Trophoblast cell (in vitro differentiated cells and primary cell): ENCODE results near the gene E2F6.

ENCODE experiments used
- DNase-seq, 2 donors: peaks; one replicate each; pipeline ENCODE4 v3.0.0-alpha.2; 2016
- H2AFZ ChIP-seq: 2 replicates; pipeline ENCODE4 v1.6.1; 2013; ENCODE audit warnings: low read length, moderate library complexity, mild to moderate bottlenecking; ENCODE audit not compliant: insufficient read depth, poor library complexity
- H2AK5ac ChIP-seq: 2 replicates; pipeline ENCODE4 v1.6.1; 2013; ENCODE audit warnings: mild to moderate bottlenecking, low read length
- H2BK120ac ChIP-seq: 2 replicates; pipeline ENCODE4 v1.6.1; 2013; ENCODE audit warnings: low read length, mild to moderate bottlenecking, moderate library complexity; ENCODE audit not compliant: insufficient read depth, poor library complexity
- H2BK12ac ChIP-seq: 2 replicates; pipeline ENCODE4 v1.6.1; 2013; ENCODE audit warnings: mild to moderate bottlenecking, low read length, moderate library complexity
- H2BK5ac ChIP-seq: 2 replicates; pipeline ENCODE4 v1.6.1; 2013; ENCODE audit warnings: low read length, low read depth, moderate library complexity, mild to moderate bottlenecking; ENCODE audit not compliant: poor library complexity
- H3K14ac ChIP-seq: 2 replicates; pipeline ENCODE4 v1.6.1; 2013; ENCODE audit warnings: mild to moderate bottlenecking, low read length
- H3K18ac ChIP-seq: 2 replicates; pipeline ENCODE4 v1.6.1; 2013; ENCODE audit warnings: mild to moderate bottlenecking, low read length
- H3K23ac ChIP-seq: 2 replicates; pipeline ENCODE4 v1.6.1; 2013; ENCODE audit warnings: low read length
- H3K27ac ChIP-seq: 2 replicates; pipeline ENCODE4 v1.5.1; 2013; ENCODE audit warnings: low read depth, mild to moderate bottlenecking, inconsistent platforms, low read length, moderate library complexity
- H3K27me3 ChIP-seq: 2 replicates; pipeline ENCODE4 v1.6.1; 2013; ENCODE audit warnings: inconsistent platforms, mild to moderate bottlenecking, low read length, moderate library complexity; ENCODE audit not compliant: insufficient read depth
- H3K36me3 ChIP-seq, 2 experiments: 1 replicate in 1 of 2; 2 replicates in 1 of 2; pipeline ENCODE4 v1.6.1; 2013; ENCODE audit warnings: low read length in 2 of 2, mild to moderate bottlenecking in 2 of 2, moderate library complexity in 1 of 2; ENCODE audit not compliant: insufficient read depth in 2 of 2, control insufficient read depth in 1 of 2
- H3K4ac ChIP-seq: 2 replicates; pipeline ENCODE4 v1.6.1; 2013; ENCODE audit warnings: low read depth, mild to moderate bottlenecking, low read length, moderate library complexity
- H3K4me1 ChIP-seq, 2 experiments: 1 replicate in 1 of 2; 2 replicates in 1 of 2; pipeline ENCODE4 v1.6.1; 2013; ENCODE audit warnings: low read length in 2 of 2, mild to moderate bottlenecking in 2 of 2, moderate library complexity in 1 of 2; ENCODE audit not compliant: insufficient read depth in 2 of 2, control insufficient read depth in 1 of 2
- H3K4me2 ChIP-seq: 2 replicates; pipeline ENCODE4 v1.6.1; 2013; ENCODE audit warnings: inconsistent platforms, mild to moderate bottlenecking, low read length, moderate library complexity
- H3K4me3 ChIP-seq: 2 replicates; pipeline ENCODE4 v1.5.1; 2013; ENCODE audit warnings: mild to moderate bottlenecking, low read depth, low read length, inconsistent platforms
- H3K79me1 ChIP-seq: one replicate; pipeline ENCODE4 v1.6.1; 2013; ENCODE audit warnings: low read length
- H3K79me2 ChIP-seq: 2 replicates; pipeline ENCODE4 v1.6.1; 2013; ENCODE audit warnings: low read length, mild to moderate bottlenecking; ENCODE audit not compliant: control insufficient read depth, insufficient read depth, poor library complexity
- H3K9ac ChIP-seq: 2 replicates; pipeline ENCODE4 v1.6.1; 2013; ENCODE audit warnings: mild to moderate bottlenecking, low read length
- H3K9me3 ChIP-seq: 2 replicates; pipeline ENCODE4 v1.6.1; 2013; ENCODE audit warnings: low read depth, mild to moderate bottlenecking, control low read depth, inconsistent platforms, low read length; ENCODE audit not compliant: insufficient read depth
- H4K12ac ChIP-seq: 2 replicates; pipeline ENCODE4 v1.6.1; 2013; ENCODE audit warnings: low read depth, mild to moderate bottlenecking, low read length, moderate library complexity
- H4K8ac ChIP-seq: 2 replicates; pipeline ENCODE4 v1.6.1; 2013; ENCODE audit warnings: low read depth, mild to moderate bottlenecking, low read length, moderate library complexity
- H4K91ac ChIP-seq: one replicate; pipeline ENCODE4 v1.6.1; 2013; ENCODE audit warnings: low read depth, mild to moderate bottlenecking, low read length, moderate library complexity
- WGBS: extraction: QIAGEN DNeasy Blood & Tissue Kit; methylation state at CpG from one replicate; pipeline ENCODE4 v1.1.7; 2013; ENCODE audit warnings: missing lambda C conversion rate; ENCODE audit not compliant: insufficient read length, insufficient coverage; ENCODE audit errors: extremely low coverage; 5-methylcytosine and 5-hydroxymethylcytosine counted together

E2F6 gene

GRCh38 chr2:11513319-11513718 lies 47.4 kb upstream of the E2F6 start:
- Histone ChIP-seq H2BK120ac (no peak overlapping the region), H2BK12ac (no peak overlapping the region), H3K9ac (no peak overlapping the region), H3K36me3 (no peaks in the 10 kb centered on the region), H3K4ac (no peak overlapping the region), H3K4me1 (peaks cover 0 to 2% of the 10 kb centered on the region in 2 experiments), H3K23ac (no peak overlapping the region), H3K18ac (no peak overlapping the region), H3K27ac (no peak overlapping the region), H3K27me3 (no peaks in the 10 kb centered on the region), H2AK5ac (no peak overlapping the region), H3K79me1 (no peaks in the 10 kb centered on the region), H3K4me2 (no peak overlapping the region), H2BK5ac (no peak overlapping the region), H3K14ac (no peak overlapping the region), H3K4me3 (no peak overlapping the region), H4K91ac (no peak overlapping the region), H3K79me2 (no peaks in the 10 kb centered on the region), H4K8ac (no peak overlapping the region), H2AFZ (no peak overlapping the region), H4K12ac (no peak overlapping the region), H3K9me3 (no peaks in the 10 kb centered on the region)
- WGBS: no CpG with 5 or more reads among the region's 5 CpGs
- no peak for DNase-seq

GRCh38 chr2:11512431-11512830 lies 46.5 kb upstream of the E2F6 start:
- Histone ChIP-seq H4K8ac (no peak overlapping the region), H3K4ac (no peak overlapping the region), H3K14ac (no peak overlapping the region), H3K79me2 (no peaks in the 10 kb centered on the region), H2BK5ac (no peak overlapping the region), H3K27me3 (no peaks in the 10 kb centered on the region), H2BK12ac (no peak overlapping the region), H2AK5ac (no peak overlapping the region), H4K91ac (no peak overlapping the region), H2AFZ (no peak overlapping the region), H2BK120ac (no peak overlapping the region), H3K36me3 (no peaks in the 10 kb centered on the region), H3K4me3 (no peak overlapping the region), H3K23ac (no peak overlapping the region), H3K27ac (no peak overlapping the region), H3K9ac (no peak overlapping the region), H3K4me1 (peaks cover 0 to 2% of the 10 kb centered on the region in 2 experiments), H3K79me1 (no peaks in the 10 kb centered on the region), H3K4me2 (no peak overlapping the region), H3K9me3 (no peaks in the 10 kb centered on the region), H4K12ac (no peak overlapping the region), H3K18ac (no peak overlapping the region)
- DNase-seq: no peak
- no CpG with 5 or more reads among the region's 5 CpGs for WGBS

- H4K8ac ChIP-seq: no peak overlapping the region
- no peak overlapping the region for H3K27ac ChIP-seq
- H3K18ac ChIP-seq: no peak overlapping the region
- no peak overlapping the region for H3K4me3 ChIP-seq
- WGBS: no CpG with 5 or more reads among the region's 3 CpGs
- H2BK5ac ChIP-seq: no peak overlapping the region
- no peak overlapping the region for H3K23ac ChIP-seq
- H3K79me1 ChIP-seq: no peaks in the 10 kb centered on the region
- no peak overlapping the region for H3K14ac ChIP-seq
- H3K4me1 ChIP-seq: no peaks in the 10 kb centered on the region
- H2AK5ac ChIP-seq: no peak overlapping the region
- no peak for DNase-seq
- H3K27me3 ChIP-seq: no peaks in the 10 kb centered on the region
- H2BK120ac ChIP-seq: no peak overlapping the region
- H4K12ac ChIP-seq: no peak overlapping the region
- no peak overlapping the region for H3K4me2 ChIP-seq
- H2BK12ac ChIP-seq: no peak overlapping the region
- no peak overlapping the region for H2AFZ ChIP-seq
- no peak overlapping the region for H3K9ac ChIP-seq
- H3K79me2 ChIP-seq: no peaks in the 10 kb centered on the region
- no peaks in the 10 kb centered on the region for H3K36me3 ChIP-seq
- no peak overlapping the region for H3K4ac ChIP-seq
- H4K91ac ChIP-seq: no peak overlapping the region
- H3K9me3 ChIP-seq: no peaks in the 10 kb centered on the region
Observed at GRCh38 chr2:11509657-11510360, 43.8 kb upstream of the E2F6 start.

- no peaks in the 10 kb centered on the region for H3K36me3 ChIP-seq
- no peak overlapping the region for H3K27ac ChIP-seq
- H3K14ac ChIP-seq: no peak overlapping the region
- H4K12ac ChIP-seq: no peak overlapping the region
- H3K9ac ChIP-seq: no peak overlapping the region
- DNase-seq: no peak
- H3K79me1 ChIP-seq: no peaks in the 10 kb centered on the region
- no peaks in the 10 kb centered on the region for H3K79me2 ChIP-seq
- H3K4me1 ChIP-seq: no peaks in the 10 kb centered on the region
- no peak overlapping the region for H2BK120ac ChIP-seq
- no peak overlapping the region for H3K4me3 ChIP-seq
- H4K8ac ChIP-seq: no peak overlapping the region
- no peak overlapping the region for H2AK5ac ChIP-seq
- H3K4me2 ChIP-seq: no peak overlapping the region
- no CpG with 5 or more reads among the region's 8 CpGs for WGBS
- no peaks in the 10 kb centered on the region for H3K9me3 ChIP-seq
- H2BK5ac ChIP-seq: no peak overlapping the region
- no peak overlapping the region for H4K91ac ChIP-seq
- no peak overlapping the region for H2AFZ ChIP-seq
- no peak overlapping the region for H3K4ac ChIP-seq
- H3K18ac ChIP-seq: no peak overlapping the region
- no peak overlapping the region for H3K23ac ChIP-seq
- H2BK12ac ChIP-seq: no peak overlapping the region
- no peaks in the 10 kb centered on the region for H3K27me3 ChIP-seq
Observed at GRCh38 chr2:11508279-11508678, 42.3 kb upstream of the E2F6 start.
